Hepatic stellate cell (primary cell): Measurements from ENCODE around the gene KPNA1.

Experiments used
- DNase-seq: peaks from one replicate; pipeline ENCODE4 v3.0.0; 2011; ENCODE audit warnings: low spot score

KPNA1 gene

DNA sequence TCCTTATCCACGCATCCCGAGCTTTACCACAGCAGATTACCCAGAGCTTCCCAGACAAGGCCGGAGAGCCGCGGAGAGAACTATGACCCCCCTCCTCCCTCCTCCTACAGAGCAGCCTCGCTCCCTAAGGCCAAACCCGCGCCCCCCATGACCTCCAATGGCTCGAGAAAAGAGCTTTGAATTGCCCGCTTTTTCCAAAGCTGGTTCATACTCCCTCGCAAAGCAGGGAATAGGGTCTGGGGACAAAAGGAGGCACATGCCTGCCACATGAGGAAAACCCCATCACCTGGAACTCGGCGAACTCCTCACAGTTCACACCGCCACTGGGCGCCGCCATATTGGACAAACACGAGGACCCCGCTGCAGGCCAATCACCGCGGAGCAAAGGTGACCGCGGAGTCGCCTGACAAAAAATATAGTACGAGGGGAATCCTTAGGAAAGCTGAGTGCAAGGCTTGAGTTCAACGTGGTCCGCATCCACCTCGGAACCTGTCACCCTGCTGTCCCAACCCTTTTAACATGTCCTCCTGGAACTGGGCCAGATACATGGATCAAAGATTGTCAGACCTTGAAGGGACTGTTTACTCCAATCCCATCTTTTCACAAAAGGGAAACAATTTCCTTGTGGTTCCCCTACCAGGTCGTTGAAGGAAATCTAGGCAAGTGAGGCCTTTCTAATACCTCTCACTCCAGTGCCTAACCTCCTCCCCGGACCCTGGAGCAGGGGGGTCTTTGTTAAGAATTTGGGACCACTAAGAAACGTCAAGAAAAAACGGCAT lies 131.7 kb downstream of the KPNA1 start, which contains the start of gene MIX23:
TSS of gene MIX23 (minus strand) at position 344 of the 779 bp plus-strand sequence. CDS start at position 337, 7 bp downstream.
- DNase-seq, result peak; percentile 84

DNA sequence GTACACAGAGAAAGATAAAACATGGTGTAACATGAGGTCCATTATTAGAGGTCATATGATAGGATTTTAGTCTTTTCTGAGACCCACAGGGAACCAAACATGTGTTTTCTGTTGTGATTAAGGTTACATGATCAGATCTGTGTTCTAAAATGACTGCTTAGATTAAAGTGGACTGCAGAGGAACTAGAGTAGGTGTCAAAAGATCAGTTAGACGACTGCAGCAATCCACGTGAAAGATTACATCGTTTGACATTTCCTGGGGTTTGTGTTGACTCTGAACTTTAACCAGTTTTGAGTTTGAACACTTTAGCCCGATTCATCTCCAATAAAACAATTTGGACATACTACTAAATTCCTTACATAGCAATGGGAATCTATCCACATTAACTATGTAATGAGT lies 136.8 kb downstream of the KPNA1 start:
- DNase-seq, result no peak

DNA sequence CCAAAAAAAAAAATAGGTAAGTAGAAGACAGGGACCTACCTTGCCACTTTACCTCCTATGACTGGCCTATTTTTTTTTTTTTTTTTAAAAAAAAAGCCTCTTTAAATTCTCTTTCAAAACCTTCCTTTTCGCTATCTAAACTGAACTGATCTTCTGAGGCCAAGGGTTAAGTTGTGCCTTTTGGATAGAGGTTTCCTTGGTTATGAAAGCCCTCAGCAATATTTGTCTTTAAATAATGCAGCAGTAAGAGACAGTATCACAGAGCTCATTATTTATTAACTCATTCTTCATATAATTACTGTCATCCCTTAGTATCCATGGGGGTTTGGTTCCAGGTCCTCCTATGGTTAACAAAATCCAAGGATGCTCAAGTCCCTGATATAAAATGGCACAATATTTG lies 140.7 kb downstream of the KPNA1 start:
- DNase-seq, result no peak
